DMS114 treated with DMSO at 0.1 percent for 48 hours (cell line): Measurements from ENCODE around the gene CISD1.

Experiments used
- DNase-seq: peaks from one replicate; lab custom pipeline; 2025; ENCODE audit not compliant: unreplicated experiment; lab: John Stamatoyannopoulos, UW

The CISD1 gene

GRCh38 chr10:58265249-58265648 is 3.7 kb upstream of the CISD1 start:
- no peak for DNase-seq

DNA sequence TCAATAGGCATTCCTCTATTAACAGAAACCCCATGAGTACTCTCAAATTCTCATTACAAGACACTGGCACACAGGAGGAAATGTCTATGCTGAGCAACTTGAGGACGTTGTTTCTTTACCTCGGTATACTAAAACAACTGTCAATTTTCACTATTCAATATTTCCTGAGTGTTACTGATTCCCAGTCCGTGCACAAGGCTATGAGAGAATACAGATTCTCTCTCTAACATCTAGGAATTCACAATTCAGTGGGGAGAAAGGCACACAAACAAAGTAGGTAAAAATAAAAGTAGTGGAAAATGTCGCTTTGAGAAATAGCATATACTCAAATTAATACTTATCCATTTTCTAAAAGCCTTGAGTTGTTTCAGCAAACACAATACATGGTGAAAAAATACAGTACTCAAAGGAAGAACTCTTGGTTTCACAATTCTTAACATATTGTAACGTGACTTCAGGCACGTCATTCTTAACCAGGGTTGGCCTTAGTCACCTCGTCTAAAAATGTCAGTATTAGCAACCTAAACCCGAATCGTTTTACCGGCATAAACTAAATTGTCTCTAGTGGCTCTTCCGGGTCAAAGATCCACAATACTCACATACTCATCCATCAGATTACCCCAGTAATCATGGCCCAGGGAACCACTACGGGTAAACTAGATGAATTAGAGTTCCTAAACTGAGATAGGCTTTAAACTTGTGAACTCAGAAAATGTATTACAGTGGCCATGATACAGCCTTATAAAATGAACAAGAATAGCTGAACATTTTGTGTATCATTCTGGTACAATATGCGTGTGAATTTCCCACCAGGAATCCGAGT is 2.7 kb upstream of the CISD1 start:
- DNase-seq = no peak

- peak; percentile 40 for DNase-seq
These were observed 1.9 kb upstream of the CISD1 start for GRCh38 chr10:58266826-58267712.

DNA sequence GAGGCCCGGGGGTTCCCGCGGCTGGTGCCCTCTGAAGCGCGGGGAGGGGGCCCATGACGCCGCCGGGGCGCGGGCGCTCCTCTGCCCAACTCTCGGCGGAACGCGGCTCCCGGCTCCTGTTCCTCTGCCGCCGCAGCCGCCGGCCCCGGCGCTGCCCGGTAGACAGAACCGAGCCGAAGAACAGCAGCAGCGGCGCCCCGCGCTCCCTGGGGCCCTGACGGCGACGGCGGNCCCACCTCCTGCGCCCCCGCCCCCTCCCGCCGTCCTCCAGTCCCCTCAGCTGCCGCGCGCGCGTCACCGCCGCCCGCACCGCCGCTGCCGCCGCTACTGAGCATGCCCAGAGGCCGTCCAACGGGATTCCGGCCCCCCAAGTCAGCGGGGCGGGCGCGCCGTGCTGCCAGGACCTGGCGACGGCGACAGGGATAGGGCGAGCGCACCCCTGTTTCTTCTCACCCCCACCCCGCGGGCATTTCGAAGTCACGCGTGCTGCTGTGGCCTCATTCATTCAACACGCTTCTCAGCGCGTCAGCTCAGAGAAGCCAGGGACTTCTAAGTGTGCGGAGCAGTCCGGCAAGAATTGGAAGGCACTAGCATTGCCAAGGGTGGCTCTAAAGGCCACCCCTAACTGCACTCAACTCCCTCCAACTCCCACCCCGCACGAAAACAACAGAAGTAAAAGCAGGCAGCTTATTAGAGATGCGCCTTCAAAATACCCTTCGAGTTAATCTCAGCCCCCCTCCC is 1.1 kb upstream of the CISD1 start, which contains the start of gene IPMK:
TSS of gene IPMK (minus strand) at position 182 of the 741 bp plus-strand sequence. CDS start 283 bp downstream, outside the sequence.
- peak; percentile 67 for DNase-seq

DNA sequence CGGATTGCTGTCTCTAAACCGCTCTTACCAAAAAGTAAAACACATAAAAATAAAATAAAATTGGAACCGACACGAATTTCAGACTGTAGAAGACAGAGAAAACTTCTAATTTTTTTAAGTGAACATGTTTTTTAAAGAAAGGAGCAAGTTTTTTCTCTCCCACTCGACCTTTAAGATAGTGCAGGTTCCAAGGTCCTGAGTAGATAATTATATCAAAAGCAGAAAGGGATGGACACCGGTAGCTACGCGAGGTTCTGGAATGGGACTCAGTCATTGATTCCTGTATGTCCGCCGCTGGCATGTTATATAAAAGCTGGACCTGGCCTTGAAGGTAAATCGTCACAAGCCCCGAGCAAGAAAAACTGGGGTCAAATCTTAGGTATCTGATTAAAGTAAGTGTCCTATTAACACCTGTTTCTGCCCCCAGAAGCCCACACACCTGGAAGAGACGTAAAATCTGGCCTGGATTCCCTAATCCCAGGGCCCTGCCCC is 462 bp upstream of the CISD1 start:
- DNase-seq = no peak

- peak; percentile 42 for DNase-seq
These were observed 874 bp downstream of the CISD1 start for GRCh38 chr10:58269782-58270290.

GRCh38 chr10:58275261-58275660 is 6.3 kb downstream of the CISD1 start:
- DNase-seq = no peak

DNA sequence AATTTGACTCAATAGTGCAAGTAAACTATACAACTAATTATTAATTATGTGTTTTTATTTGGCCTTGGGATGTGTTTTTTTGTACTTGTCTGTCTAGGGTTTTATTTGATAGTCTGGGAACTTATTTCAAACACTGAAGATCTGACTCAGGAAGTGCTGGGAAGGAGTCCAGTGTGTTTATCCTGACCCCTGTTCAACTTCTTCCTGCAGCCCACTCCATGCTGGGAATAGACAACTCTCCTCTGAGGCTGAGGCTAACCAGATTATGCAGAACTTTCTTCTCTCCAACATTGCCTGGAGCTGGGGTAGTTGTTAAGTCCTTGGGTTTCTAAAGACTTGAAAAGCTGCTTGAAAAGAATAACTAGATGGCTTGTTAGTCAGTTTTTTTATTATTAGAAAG is 6.9 kb downstream of the CISD1 start:
- no peak for DNase-seq

DNA sequence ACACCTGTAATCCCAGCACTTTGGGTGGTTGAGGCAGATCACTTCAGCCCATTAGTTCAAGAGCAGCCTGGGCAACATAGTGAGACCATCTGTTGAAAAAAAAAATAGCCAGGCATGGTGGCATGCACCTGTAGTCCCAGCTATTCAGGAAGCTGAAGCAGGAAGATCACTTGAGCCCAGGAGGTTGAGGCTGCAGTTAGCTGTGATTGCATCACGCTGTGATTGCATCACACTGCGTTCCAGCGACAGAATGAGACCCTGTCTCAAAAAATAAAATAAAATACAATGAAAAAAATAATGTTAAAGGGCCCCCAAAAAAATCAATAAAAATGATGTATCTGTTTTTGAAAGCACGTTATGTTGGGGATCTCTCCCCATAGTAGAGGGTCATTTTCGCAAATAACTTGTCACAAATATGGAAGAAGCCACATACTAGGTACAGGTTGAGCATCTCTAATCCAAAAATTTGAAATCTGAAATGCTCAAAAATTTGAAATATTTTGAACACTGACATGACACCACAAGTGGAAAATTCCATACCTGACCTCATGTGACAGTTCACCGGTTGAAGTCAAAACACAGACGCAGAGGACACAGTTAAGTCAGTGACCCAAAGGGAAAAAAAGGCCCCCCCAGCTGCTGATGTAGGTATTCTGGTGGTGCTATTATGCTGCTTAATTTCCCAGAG is 9.5 kb downstream of the CISD1 start:
- no peak for DNase-seq

DNA sequence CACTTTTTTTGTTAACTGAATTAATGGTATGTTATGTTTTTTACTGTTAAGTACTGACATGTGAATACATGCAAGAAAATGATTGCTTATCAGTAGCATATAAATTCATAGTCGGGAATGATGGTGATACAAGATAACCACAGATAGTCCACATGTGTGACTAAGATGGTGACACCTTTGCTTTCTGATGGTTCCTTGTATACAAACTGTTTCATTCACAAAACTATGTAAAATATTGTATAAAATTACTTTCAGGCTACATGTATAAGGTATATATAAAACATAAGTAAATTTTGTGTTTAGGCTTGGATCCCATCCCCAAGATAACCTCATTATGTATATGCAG is 10.0 kb downstream of the CISD1 start:
- DNase-seq = no peak

GRCh38 chr10:58280477-58280876 is 11.5 kb downstream of the CISD1 start:
- DNase-seq = no peak

GRCh38 chr10:58281092-58281752 is 12.3 kb downstream of the CISD1 start:
- no peak for DNase-seq

GRCh38 chr10:58282615-58283014 is 13.7 kb downstream of the CISD1 start:
- no peak for DNase-seq

GRCh38 chr10:58291538-58292174 is 22.7 kb downstream of the CISD1 start:
- DNase-seq = peak; percentile 41

DNA sequence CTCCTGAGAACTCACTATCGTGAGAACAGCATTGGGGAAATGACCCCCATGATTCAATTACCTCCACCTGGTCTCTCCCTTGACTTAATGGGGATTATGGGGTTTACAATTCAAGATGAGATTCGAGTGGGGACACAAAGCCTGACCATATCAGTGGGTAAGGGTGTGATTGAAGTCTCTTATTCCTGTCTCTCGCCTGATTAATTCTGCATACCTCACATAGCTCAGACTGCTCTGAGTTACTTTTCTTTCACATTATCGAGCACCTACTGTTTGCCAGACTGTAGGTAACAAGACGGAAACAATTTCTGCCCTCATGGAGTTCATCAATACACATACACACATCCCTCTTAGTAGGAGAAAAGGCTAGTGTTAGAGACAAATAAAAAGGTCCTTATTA is 25.0 kb downstream of the CISD1 start:
- no peak for DNase-seq

GRCh38 chr10:58299580-58299979 is 30.6 kb downstream of the CISD1 start:
- DNase-seq = peak; percentile 60

GRCh38 chr10:58300676-58301075 is 31.7 kb downstream of the CISD1 start:
- DNase-seq = no peak

GRCh38 chr10:58302254-58302653 is 33.3 kb downstream of the CISD1 start:
- no peak for DNase-seq

DNA sequence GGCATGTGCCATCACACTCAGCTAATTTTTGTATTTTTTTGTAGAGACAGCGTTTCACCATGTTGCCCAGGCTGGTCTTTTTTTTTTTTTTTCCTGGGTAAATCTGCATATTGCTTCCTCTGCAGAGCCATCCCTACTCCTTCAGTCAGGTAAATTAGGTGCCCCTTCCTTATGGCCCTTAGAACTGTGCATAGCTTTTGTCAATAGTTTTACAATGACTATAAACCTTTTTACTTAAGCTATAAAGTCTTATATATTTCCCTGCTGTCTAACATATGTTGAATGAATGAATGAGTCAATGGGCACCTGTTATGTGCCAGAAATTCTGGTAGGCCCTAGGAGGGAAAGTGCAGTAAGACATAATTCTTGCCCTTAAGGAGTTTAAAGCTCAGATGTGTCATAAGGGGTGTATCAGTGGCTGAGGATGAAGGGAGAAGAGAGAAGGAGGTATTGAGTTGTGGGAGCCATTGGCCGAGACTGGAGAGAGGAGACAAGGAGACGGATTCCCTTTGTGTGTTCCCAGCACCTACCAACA is 35.2 kb downstream of the CISD1 start:
- no peak for DNase-seq
